HepG2 (cell line): Measurements from ENCODE around the gene ELN. TPM values are rescaled to one million over a fixed set of nuclear protein-coding genes. Genes with fewer than 3 reads are reported as not detected.

Experiments
- ARNT2 ChIP-seq: sonication (generic); formaldehyde crosslinking; IDR thresholded peaks from 2 replicates; pipeline ENCODE4 v1.8.0; 2022; ENCODE audit warnings: mild to moderate bottlenecking, low read depth, missing genetic modification reagents, moderate library complexity
- BCL3 ChIP-seq: sonication (generic); formaldehyde crosslinking; IDR thresholded peaks from 2 replicates; pipeline ENCODE4 v1.5.1; 2020; ENCODE audit warnings: mild to moderate bottlenecking, missing genetic modification reagents, moderate library complexity
- CEBPB ChIP-seq: IDR thresholded peaks from 2 replicates; pipeline ENCODE4 v1.6.1; 2011; ENCODE audit warnings: low read depth, low read length, improper control_type of control experiment, borderline replicate concordance
- DRAP1 ChIP-seq: IDR thresholded peaks from 2 replicates; pipeline ENCODE4 v1.6.1; 2016; ENCODE audit warnings: missing genetic modification reagents, missing compliant biosample characterization
- EZH2 ChIP-seq: conservative IDR thresholded peaks from 2 replicates; pipeline ENCODE4 v1.6.1; 2012; ENCODE audit warnings: mild to moderate bottlenecking, low read depth, low read length, moderate library complexity
- HNF1A ChIP-seq, 2 experiments: sonication (generic) in 1 of 2; formaldehyde crosslinking in 1 of 2; IDR thresholded peaks; 2 replicates each; pipeline versions ENCODE4 v1.4.0 to v1.6.1; 2016 to 2020; ENCODE audit warnings: borderline replicate concordance in 1 of 2, low read depth in 1 of 2, mild to moderate bottlenecking in 1 of 2, missing genetic modification reagents in 1 of 2
- MBD4 ChIP-seq: IDR thresholded peaks from 2 replicates; pipeline ENCODE4 v1.6.1; 2012; ENCODE audit warnings: low read length, inconsistent platforms, borderline replicate concordance
- MEIS2 ChIP-seq: sonication (generic); formaldehyde crosslinking; IDR thresholded peaks from 2 replicates; pipeline ENCODE4 v1.9.0; 2021; ENCODE audit warnings: mild to moderate bottlenecking, missing genetic modification reagents
- RFX5 ChIP-seq: IDR thresholded peaks from 2 replicates; pipeline ENCODE4 v1.6.1; 2011; ENCODE audit warnings: low read depth, low read length, improper control_type of control experiment
- TEAD2 ChIP-seq: sonication (generic); formaldehyde crosslinking; IDR thresholded peaks from 2 replicates; pipeline ENCODE4 v1.9.0; 2021; ENCODE audit warnings: missing genetic modification reagents
- TFAP4 ChIP-seq: sonication (generic); IDR thresholded peaks from 2 replicates; pipeline ENCODE4 v1.6.1; 2016; ENCODE audit warnings: low read depth, borderline replicate concordance
- TFDP1 ChIP-seq: IDR thresholded peaks from 2 replicates; pipeline ENCODE4 v1.6.1; 2016; ENCODE audit warnings: missing compliant biosample characterization, missing genetic modification reagents, borderline replicate concordance
- ZBTB7B ChIP-seq: sonication (generic); formaldehyde crosslinking; IDR thresholded peaks from 2 replicates; pipeline ENCODE4 v1.4.0; 2020; ENCODE audit warnings: missing genetic modification reagents
- ZGPAT ChIP-seq: IDR thresholded peaks from 2 replicates; pipeline ENCODE4 v1.6.1; 2016; ENCODE audit warnings: mild to moderate bottlenecking
- ZKSCAN8 ChIP-seq: IDR thresholded peaks from 2 replicates; pipeline ENCODE4 v1.6.1; 2016; ENCODE audit warnings: borderline replicate concordance, missing genetic modification reagents, missing compliant biosample characterization
- polyA plus RNA-seq, 8 experiments: library from polyadenylated mRNA; depleted of rRNA in 3 of 8; stranded (reverse) in 7 of 8; unstranded in 1 of 8; fragments of >200 nt; fragmentation: Illumina TruSeq in 4 of 8; extraction: Trizol in 4 of 8; gene quantifications; 2 replicates each; pipeline versions ENCODE4 v1.2.1 to v1.2.3, GENCODE V29; 2011 to 2016; ENCODE audit warnings: low read depth in 4 of 8, missing spikeins in 1 of 8, mixed read lengths in 1 of 8; ENCODE audit not compliant: insufficient read depth in 1 of 8
- total RNA-seq, 5 experiments: library from RNA; depleted of rRNA; stranded (reverse); fragments of >200 nt; fragmentation: Illumina TruSeq; extraction: Trizol; gene quantifications; 2 replicates each; pipeline ENCODE4 v1.2.3, GENCODE V29; 2016; ENCODE audit warnings: low read depth in 1 of 5

Gene ELN
- total and polyA plus RNA-seq, 2 of the 13 experiments (the other 11 are each of a cell fraction or from before 2014, with no cell fraction given): 0.15 to 0.37 TPM

GRCh38 chr7:73978661-73979563 is 49.1 kb upstream of the ELN start (continued):
- TF ChIP-seq BCL3 (CRISPR knock-in tag) (no peak), ZBTB7B (CRISPR knock-in tag) (peak; percentile 62; the same call in 1 of the 2 replicates), ARNT2 (CRISPR knock-in tag) (no peak), RFX5 (no peak), EZH2 (no peak), HNF1A (IDR thresholded peaks at IDR 0.05; ENCODE audit: low read depth) (no peak), HNF1A (CRISPR knock-in tag; IDR thresholded peaks at IDR 0.05; ENCODE audit: borderline replicate concordance) (no peak), ZKSCAN8 (no peak), MBD4 (no peak), CEBPB (no peak), TFDP1 (CRISPR knock-in tag) (no peak), TFAP4 (peak; percentile 23; the same call in 1 of the 2 replicates), TEAD2 (CRISPR knock-in tag) (no peak), ZGPAT (CRISPR knock-in tag) (0 out of 2 replicates have a peak, but pooled peaks have one; percentile 37), DRAP1 (CRISPR knock-in tag) (no peak), MEIS2 (CRISPR knock-in tag) (no peak)
